ENCODE data around the gene LRFN4.

DNA sequence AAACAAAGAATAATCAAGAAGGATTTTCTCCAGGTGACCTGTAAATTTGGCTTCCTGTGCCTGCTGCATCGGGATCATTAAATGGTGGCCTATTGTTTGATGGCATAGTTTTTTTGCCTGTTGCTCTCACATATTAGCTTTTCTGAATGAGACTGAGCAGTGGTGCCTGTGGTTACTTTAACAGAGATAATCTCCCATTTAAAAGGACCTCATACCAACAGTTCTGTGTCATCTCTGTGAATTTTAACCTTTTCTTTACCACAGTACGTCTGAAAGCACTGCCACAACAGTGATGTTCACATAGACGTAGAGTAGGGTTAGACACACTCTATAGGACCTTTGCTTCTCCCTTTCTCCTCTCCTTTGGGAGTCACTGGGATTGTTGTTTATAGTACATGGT lies 36.5 kb upstream of the LRFN4 start:
- TF ChIP-seq SP1 (IDR thresholded peaks at IDR 0.05) = no peak
- no peak for TF ChIP-seq JUND (IDR thresholded peaks at IDR 0.05)
- TF ChIP-seq, protein P1, sequence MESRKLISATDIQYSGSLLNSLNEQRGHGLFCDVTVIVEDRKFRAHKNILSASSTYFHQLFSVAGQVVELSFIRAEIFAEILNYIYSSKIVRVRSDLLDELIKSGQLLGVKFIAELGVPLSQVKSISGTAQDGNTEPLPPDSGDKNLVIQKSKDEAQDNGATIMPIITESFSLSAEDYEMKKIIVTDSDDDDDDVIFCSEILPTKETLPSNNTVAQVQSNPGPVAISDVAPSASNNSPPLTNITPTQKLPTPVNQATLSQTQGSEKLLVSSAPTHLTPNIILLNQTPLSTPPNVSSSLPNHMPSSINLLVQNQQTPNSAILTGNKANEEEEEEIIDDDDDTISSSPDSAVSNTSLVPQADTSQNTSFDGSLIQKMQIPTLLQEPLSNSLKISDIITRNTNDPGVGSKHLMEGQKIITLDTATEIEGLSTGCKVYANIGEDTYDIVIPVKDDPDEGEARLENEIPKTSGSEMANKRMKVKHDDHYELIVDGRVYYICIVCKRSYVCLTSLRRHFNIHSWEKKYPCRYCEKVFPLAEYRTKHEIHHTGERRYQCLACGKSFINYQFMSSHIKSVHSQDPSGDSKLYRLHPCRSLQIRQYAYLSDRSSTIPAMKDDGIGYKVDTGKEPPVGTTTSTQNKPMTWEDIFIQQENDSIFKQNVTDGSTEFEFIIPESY (IDR thresholded peaks at IDR 0.05) = no peak
- TF ChIP-seq, protein P2, sequence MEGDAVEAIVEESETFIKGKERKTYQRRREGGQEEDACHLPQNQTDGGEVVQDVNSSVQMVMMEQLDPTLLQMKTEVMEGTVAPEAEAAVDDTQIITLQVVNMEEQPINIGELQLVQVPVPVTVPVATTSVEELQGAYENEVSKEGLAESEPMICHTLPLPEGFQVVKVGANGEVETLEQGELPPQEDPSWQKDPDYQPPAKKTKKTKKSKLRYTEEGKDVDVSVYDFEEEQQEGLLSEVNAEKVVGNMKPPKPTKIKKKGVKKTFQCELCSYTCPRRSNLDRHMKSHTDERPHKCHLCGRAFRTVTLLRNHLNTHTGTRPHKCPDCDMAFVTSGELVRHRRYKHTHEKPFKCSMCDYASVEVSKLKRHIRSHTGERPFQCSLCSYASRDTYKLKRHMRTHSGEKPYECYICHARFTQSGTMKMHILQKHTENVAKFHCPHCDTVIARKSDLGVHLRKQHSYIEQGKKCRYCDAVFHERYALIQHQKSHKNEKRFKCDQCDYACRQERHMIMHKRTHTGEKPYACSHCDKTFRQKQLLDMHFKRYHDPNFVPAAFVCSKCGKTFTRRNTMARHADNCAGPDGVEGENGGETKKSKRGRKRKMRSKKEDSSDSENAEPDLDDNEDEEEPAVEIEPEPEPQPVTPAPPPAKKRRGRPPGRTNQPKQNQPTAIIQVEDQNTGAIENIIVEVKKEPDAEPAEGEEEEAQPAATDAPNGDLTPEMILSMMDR (IDR thresholded peaks at IDR 0.05; ENCODE audit: low read depth, low read length, missing input control) = no peak
- no peak for TF ChIP-seq RAD21 (IDR thresholded peaks at IDR 0.05)

All from liver (tissue), 3 donors.